H1 (cell line): ENCODE results near the gene RIT2. TPM values are rescaled to one million over a fixed set of nuclear protein-coding genes. Genes with fewer than 3 reads are reported as not detected.

Source experiments
- CTCF ChIA-PET: fragments of 300-600 bp; sonication (Branson Sonifier 250); formaldehyde crosslinking; loops from one replicate; lab custom pipeline; 2021; ENCODE audit not compliant: partially characterized antibody; lab: Charles Lee
- POLR2A ChIA-PET: fragments of 300-600 bp; sonication (Branson Sonifier 250); formaldehyde crosslinking; loops from one replicate; lab custom pipeline; 2021; ENCODE audit warnings: inconsistent platforms; ENCODE audit not compliant: partially characterized antibody; lab: Charles Lee
- DNase-seq, 2 experiments: peaks; one replicate each; pipeline versions ENCODE4 v3.0.0 to v3.0.0-alpha.2; 2010 to 2022; ENCODE audit warnings: low spot score in 2 of 2, low read depth in 1 of 2, mixed read lengths in 1 of 2
- FAIRE-seq: peaks from 2 replicates; lab custom pipeline; 2011; peaks lifted over from hg19 to GRCh38; lab: Jason Lieb, UNC
- H2AFZ ChIP-seq: 2 replicates; pipeline ENCODE4 v1.8.1; 2012; ENCODE audit warnings: low read length, inconsistent platforms
- H2AK5ac ChIP-seq: 2 replicates; pipeline ENCODE4 v1.6.1; 2013; ENCODE audit warnings: low read depth, low read length
- H2BK120ac ChIP-seq: replicated peaks from 2 replicates; pipeline ENCODE3; 2013; ENCODE audit warnings: low read depth, low read length, inconsistent platforms
- H2BK12ac ChIP-seq: 2 replicates; pipeline ENCODE4 v1.6.1; 2013; ENCODE audit warnings: low read depth, low read length
- H2BK15ac ChIP-seq: 2 replicates; pipeline ENCODE4 v1.6.1; 2013; ENCODE audit warnings: low read length
- H2BK20ac ChIP-seq: 2 replicates; pipeline ENCODE4 v1.6.1; 2013; ENCODE audit warnings: low read length
- H2BK5ac ChIP-seq: 2 replicates; pipeline ENCODE4 v1.6.1; 2013; ENCODE audit warnings: low read depth, low read length
- H3K14ac ChIP-seq: 2 replicates; pipeline ENCODE4 v1.6.1; 2013; ENCODE audit warnings: inconsistent platforms; ENCODE audit not compliant: insufficient read length
- H3K18ac ChIP-seq: 2 replicates; pipeline ENCODE4 v1.6.1; 2013; ENCODE audit warnings: low read length; ENCODE audit errors: extremely low read depth
- H3K23ac ChIP-seq: 2 replicates; pipeline ENCODE4 v1.6.1; 2013; ENCODE audit warnings: inconsistent platforms; ENCODE audit not compliant: insufficient read length
- H3K23me2 ChIP-seq: 2 replicates; pipeline ENCODE4 v1.6.1; 2013; ENCODE audit warnings: low read depth, low read length
- H3K27ac ChIP-seq: 2 replicates; pipeline ENCODE4 v1.6.1; 2011; ENCODE audit warnings: low read depth, low read length, inconsistent platforms
- H3K27me3 ChIP-seq, 4 experiments: replicated peaks in 1 of 4; 1 replicate in 1 of 4; 2 replicates in 3 of 4; pipeline versions ENCODE4 v1.6.1 to v1.8.1; 2011 to 2013; ENCODE audit warnings: low read length in 3 of 4, mild to moderate bottlenecking in 3 of 4, inconsistent platforms in 2 of 4, mixed read lengths in 2 of 4, moderate library complexity in 1 of 4; ENCODE audit not compliant: control insufficient read depth in 3 of 4, insufficient read depth in 3 of 4; ENCODE audit errors: extremely low read depth in 1 of 4
- H3K36me3 ChIP-seq, 4 experiments: 2 replicates each; pipeline versions ENCODE4 v1.6.1 to v1.8.1; 2011 to 2013; ENCODE audit warnings: mild to moderate bottlenecking in 4 of 4, low read length in 3 of 4, moderate library complexity in 2 of 4, control low read depth in 1 of 4, inconsistent platforms in 1 of 4; ENCODE audit not compliant: insufficient read depth in 4 of 4, control insufficient read depth in 2 of 4
- H3K4ac ChIP-seq: replicated peaks from 2 replicates; pipeline ENCODE3; 2013; ENCODE audit warnings: low read length, low read depth, mixed read lengths, inconsistent platforms; ENCODE audit not compliant: insufficient read length
- H3K4me1 ChIP-seq, 4 experiments: replicated peaks in 1 of 4; 1 replicate in 1 of 4; 2 replicates in 3 of 4; pipeline versions ENCODE4 v1.6.1 to v1.8.1; 2011 to 2013; ENCODE audit warnings: low read length in 3 of 4, inconsistent platforms in 2 of 4, mixed read lengths in 1 of 4; ENCODE audit not compliant: insufficient read depth in 4 of 4, control insufficient read depth in 3 of 4
- H3K4me2 ChIP-seq, 2 experiments: 2 replicates each; pipeline versions ENCODE4 v1.6.1 to v1.8.1; 2011 to 2013; ENCODE audit warnings: low read depth in 2 of 2, low read length in 2 of 2, control low read depth in 1 of 2, inconsistent platforms in 1 of 2, mild to moderate bottlenecking in 1 of 2; ENCODE audit not compliant: insufficient read depth in 1 of 2
- H3K4me3 ChIP-seq, 4 experiments: fragments of 200-600, 300-600 bp in 1 of 4; sonication (generic), shearing (Covaris generic), sonication (Bioruptor Twin) in 1 of 4; 2 replicates each; pipeline versions ENCODE4 v1.5.1 to v1.8.1; 2011 to 2016; ENCODE audit warnings: low read length in 4 of 4, low read depth in 3 of 4, control low read depth in 2 of 4, inconsistent platforms in 2 of 4, mild to moderate bottlenecking in 2 of 4, mixed read lengths in 1 of 4, moderate library complexity in 1 of 4; ENCODE audit not compliant: insufficient read depth in 2 of 4; ENCODE audit errors: extremely low read depth in 1 of 4
- H3K56ac ChIP-seq: replicated peaks from 2 replicates; pipeline ENCODE3; 2013; ENCODE audit warnings: low read depth, mild to moderate bottlenecking, mixed read lengths, low read length, inconsistent platforms; ENCODE audit not compliant: insufficient read length
- H3K79me1 ChIP-seq: 2 replicates; pipeline ENCODE4 v1.6.1; 2013; ENCODE audit warnings: low read depth, low read length, control low read depth
- H3K79me2 ChIP-seq, 2 experiments: 2 replicates each; pipeline versions ENCODE4 v1.6.1 to v1.8.1; 2012 to 2013; ENCODE audit warnings: low read length in 2 of 2, mild to moderate bottlenecking in 2 of 2, inconsistent platforms in 1 of 2; ENCODE audit not compliant: insufficient read depth in 2 of 2, control insufficient read depth in 1 of 2
- H3K9ac ChIP-seq, 4 experiments: replicated peaks in 1 of 4; 1 replicate in 1 of 4; 2 replicates in 3 of 4; pipeline versions ENCODE4 v1.6.1 to v1.8.1; 2011 to 2013; ENCODE audit warnings: low read depth in 3 of 4, low read length in 3 of 4, control low read depth in 2 of 4, mild to moderate bottlenecking in 2 of 4, moderate library complexity in 2 of 4, inconsistent platforms in 1 of 4; ENCODE audit errors: extremely low read depth in 1 of 4
- H3K9me3 ChIP-seq, 2 experiments: 2 replicates each; pipeline versions ENCODE4 v1.6.1 to v1.8.1; 2012 to 2013; ENCODE audit warnings: mild to moderate bottlenecking in 2 of 2, moderate library complexity in 2 of 2, control low read depth in 1 of 2, inconsistent platforms in 1 of 2, low read depth in 1 of 2, low read length in 1 of 2, mixed read lengths in 1 of 2; ENCODE audit not compliant: insufficient read depth in 2 of 2
- H4K20me1 ChIP-seq, 2 experiments: replicated peaks in 1 of 2; 2 replicates each; pipeline versions ENCODE3 to v1.8.1; 2011 to 2013; ENCODE audit warnings: inconsistent platforms in 2 of 2, low read length in 2 of 2, mild to moderate bottlenecking in 1 of 2; ENCODE audit not compliant: insufficient read depth in 2 of 2, control insufficient read depth in 1 of 2
- H4K5ac ChIP-seq: 2 replicates; pipeline ENCODE4 v1.6.1; 2013; ENCODE audit warnings: low read length, low read depth, mixed read lengths, inconsistent platforms; ENCODE audit not compliant: insufficient read length
- H4K8ac ChIP-seq: 2 replicates; pipeline ENCODE4 v1.8.0; 2013; ENCODE audit warnings: mild to moderate bottlenecking, moderate library complexity, low read length, inconsistent platforms; ENCODE audit not compliant: insufficient read depth; ENCODE audit errors: extremely low read depth
- H4K91ac ChIP-seq: replicated peaks from 2 replicates; pipeline ENCODE3; 2013; ENCODE audit warnings: low read length, mixed read lengths, inconsistent platforms; ENCODE audit not compliant: insufficient read length
- CBX8 ChIP-seq: fragments of 300-800, 300-1000 bp; sonication (generic); IDR thresholded peaks from 2 replicates; pipeline ENCODE4 v1.7.1; 2016; ENCODE audit warnings: low read depth, low read length, borderline replicate concordance
- CEBPB ChIP-seq: IDR thresholded peaks from 2 replicates; pipeline ENCODE4 v1.6.1; 2012; ENCODE audit warnings: low read depth, low read length
- CREB1 ChIP-seq: IDR thresholded peaks from 2 replicates; pipeline ENCODE4 v1.6.1; 2012; ENCODE audit warnings: inconsistent platforms
- E2F6 ChIP-seq: IDR thresholded peaks from 2 replicates; pipeline ENCODE4 v1.6.1; 2012; ENCODE audit warnings: inconsistent platforms
- EGR1 ChIP-seq: IDR thresholded peaks from 2 replicates; pipeline ENCODE4 v1.6.1; 2011; ENCODE audit warnings: low read depth, low read length, borderline replicate concordance
- GABPA ChIP-seq: IDR thresholded peaks from 2 replicates; pipeline ENCODE4 v1.6.1; 2011; ENCODE audit warnings: mild to moderate bottlenecking, low read length, moderate library complexity, borderline replicate concordance; ENCODE audit not compliant: insufficient read depth
- HDAC6 ChIP-seq: IDR thresholded peaks from one replicate; pipeline ENCODE4 v1.7.1; 2012; ENCODE audit warnings: low read depth, mild to moderate bottlenecking, inconsistent platforms, low read length, moderate library complexity
- KDM1A ChIP-seq: fragments of 200-600, 300-600 bp; sonication (generic); IDR thresholded peaks from 2 replicates; pipeline ENCODE4 v1.7.1; 2016; ENCODE audit warnings: mild to moderate bottlenecking, low read length, borderline replicate concordance
- KDM5A ChIP-seq: fragments of 200-600 bp; IDR thresholded peaks from 2 replicates; pipeline ENCODE4 v1.7.1; 2012; ENCODE audit warnings: mild to moderate bottlenecking, low read length, inconsistent platforms, mixed read lengths
- SIN3A ChIP-seq, 2 experiments: IDR thresholded peaks in 1 of 2; conservative IDR thresholded peaks in 1 of 2; 2 replicates each; pipeline ENCODE4 v1.6.1; 2011 to 2012; ENCODE audit warnings: low read length in 2 of 2, improper control_type of control experiment in 1 of 2, low read depth in 1 of 2, mild to moderate bottlenecking in 1 of 2
- SIRT6 ChIP-seq: IDR thresholded peaks from one replicate; pipeline ENCODE4 v1.7.1; 2012; ENCODE audit warnings: low read length, inconsistent platforms
- WGBS, 2 experiments: shearing (Covaris generic) in 1 of 2; methylation state at CpG; one replicate each; pipeline versions ENCODE4 v1.1.6 to v1.1.7; 2013 to 2015; ENCODE audit warnings: low lambda C conversion rate in 2 of 2, mixed read lengths in 2 of 2, inconsistent platforms in 1 of 2, low coverage in 1 of 2, missing lambda C conversion rate in 1 of 2; ENCODE audit not compliant: insufficient replicate concordance in 2 of 2, insufficient coverage in 1 of 2, insufficient read length in 1 of 2; ENCODE audit errors: extremely low coverage in 1 of 2, missing lambda C conversion rate in 1 of 2; 5-methylcytosine and 5-hydroxymethylcytosine counted together
- polyA plus RNA-seq, 7 experiments: library from polyadenylated mRNA; depleted of rRNA in 3 of 7; stranded (reverse) in 5 of 7; unstranded in 2 of 7; fragments of >200 nt in 5 of 7; fragments of 200-250 nt in 2 of 7; gene quantifications; 1 replicate in 5 of 7; 2 replicates in 1 of 7; 4 replicates in 1 of 7; pipeline versions ENCODE4 v1.2.1 to v1.2.3, GENCODE V29; 2011 to 2013; ENCODE audit warnings: missing spikeins in 2 of 7, mixed read lengths in 2 of 7
- total RNA-seq: library from RNA; stranded (reverse); fragmentation: NEBNext Ultra II Directional; extraction: Animal tissue kit (Norgen Biotek cat#: 25700); gene quantifications from 2 replicates; pipeline ENCODE4 v1.2.1, GENCODE V29; 2021
- TF ChIP-seq, protein P1 (sequence below), 3 experiments: IDR thresholded peaks; 1 replicate in 2 of 3; 2 replicates in 1 of 3; pipeline versions ENCODE4 v1.5.1 to v1.6.1; 2011; ENCODE audit warnings: low read length in 3 of 3, mild to moderate bottlenecking in 3 of 3, inconsistent platforms in 2 of 3, low read depth in 1 of 3, moderate library complexity in 1 of 3; ENCODE audit not compliant: insufficient read depth in 1 of 3; ENCODE audit errors: control extremely low read depth in 1 of 3

Gene RIT2
- total and polyA plus RNA-seq, 2 of the 8 experiments (the other 6 are each of a cell fraction or from before 2014, with no cell fraction given): 0.67 to 3.2 TPM

- CTCF ChIA-PET: no interaction called here
- Histone ChIP-seq H2AFZ (no peak overlapping the region), H2AK5ac (no peak overlapping the region), H2BK12ac (no peak overlapping the region), H4K20me1 (no peaks in the 10 kb centered on the region), H3K4ac (no peak overlapping the region), H2BK120ac (no peak overlapping the region), H4K8ac (no peak overlapping the region), H3K79me2 (no peaks in the 10 kb centered on the region), H3K4me2 (no peak overlapping the region), H3K9me3 (no peaks in the 10 kb centered on the region), H2BK5ac (no peak overlapping the region), H3K36me3 (no peaks in the 10 kb centered on the region), H3K56ac (no peak overlapping the region), H2BK20ac (no peak overlapping the region), H3K14ac (no peak overlapping the region), H3K4me3 (no peak overlapping the region), H3K79me1 (no peaks in the 10 kb centered on the region), H4K5ac (no peak overlapping the region), H3K9ac (no peak overlapping the region), H4K91ac (no peak overlapping the region), H2BK15ac (no peak overlapping the region), H3K27me3 (no peaks in the 10 kb centered on the region), H3K23ac (no peak overlapping the region), H3K18ac (no peak overlapping the region), H3K27ac (no peak overlapping the region), H3K4me1 (0 out of 7 replicates have a peak, but pooled peaks cover 0 to 2% (median 0%) of the 10 kb centered on the region in 4 experiments), H3K23me2 (no peaks in the 10 kb centered on the region)
- POLR2A ChIA-PET: no interaction called here
- FAIRE-seq (no peak), DNase-seq (no peak)
- 93% methylated on average over 3 of the region's 3 CpGs; no CpG with 5 or more reads in 1 of the 2 experiments for WGBS, 2 experiments
- TF ChIP-seq GABPA (no peak), KDM5A (no peak), KDM1A (no peak), E2F6 (no peak), CEBPB (no peak), SIRT6 (no peak), SIN3A (conservative IDR thresholded peaks at IDR 0.05 in 1 of 2, IDR thresholded peaks at IDR 0.05 in 1 of 2; ENCODE audit: low read depth in 1 of 2, low read length in 2 of 2) (no peak), CREB1 (no peak), CBX8 (no peak), HDAC6 (no peak), EGR1 (no peak)
- TF ChIP-seq, protein P1, sequence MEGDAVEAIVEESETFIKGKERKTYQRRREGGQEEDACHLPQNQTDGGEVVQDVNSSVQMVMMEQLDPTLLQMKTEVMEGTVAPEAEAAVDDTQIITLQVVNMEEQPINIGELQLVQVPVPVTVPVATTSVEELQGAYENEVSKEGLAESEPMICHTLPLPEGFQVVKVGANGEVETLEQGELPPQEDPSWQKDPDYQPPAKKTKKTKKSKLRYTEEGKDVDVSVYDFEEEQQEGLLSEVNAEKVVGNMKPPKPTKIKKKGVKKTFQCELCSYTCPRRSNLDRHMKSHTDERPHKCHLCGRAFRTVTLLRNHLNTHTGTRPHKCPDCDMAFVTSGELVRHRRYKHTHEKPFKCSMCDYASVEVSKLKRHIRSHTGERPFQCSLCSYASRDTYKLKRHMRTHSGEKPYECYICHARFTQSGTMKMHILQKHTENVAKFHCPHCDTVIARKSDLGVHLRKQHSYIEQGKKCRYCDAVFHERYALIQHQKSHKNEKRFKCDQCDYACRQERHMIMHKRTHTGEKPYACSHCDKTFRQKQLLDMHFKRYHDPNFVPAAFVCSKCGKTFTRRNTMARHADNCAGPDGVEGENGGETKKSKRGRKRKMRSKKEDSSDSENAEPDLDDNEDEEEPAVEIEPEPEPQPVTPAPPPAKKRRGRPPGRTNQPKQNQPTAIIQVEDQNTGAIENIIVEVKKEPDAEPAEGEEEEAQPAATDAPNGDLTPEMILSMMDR (IDR thresholded peaks at IDR 0.05; ENCODE audit: control extremely low read depth in 1 of 3, insufficient read depth in 1 of 3, low read depth in 1 of 3, low read length in 3 of 3): no peak
Measured at GRCh38 chr18:42883169-42883568, 232.3 kb downstream of the RIT2 start.
